T47D (cell line): Measurements from ENCODE around the gene EXTL1.

Source experiments
- DNase-seq, 2 experiments: peaks; one replicate each; pipeline versions ENCODE4 v3.0.0 to v3.0.0-alpha.2; 2011 to 2012; ENCODE audit warnings: low read depth in 1 of 2, low spot score in 1 of 2
- JUND ChIP-seq: IDR thresholded peaks from 2 replicates; pipeline ENCODE4 v1.6.1; 2012; ENCODE audit warnings: low read depth
- in situ Hi-C: cut with HindIII; loops from 2 replicates; pipeline ENCODE4 v1.10.0; 2016; ENCODE audit warnings: low sequenced_read_pairs, low pct_unique_long_range_greater_than_20kb

The EXTL1 gene

DNA sequence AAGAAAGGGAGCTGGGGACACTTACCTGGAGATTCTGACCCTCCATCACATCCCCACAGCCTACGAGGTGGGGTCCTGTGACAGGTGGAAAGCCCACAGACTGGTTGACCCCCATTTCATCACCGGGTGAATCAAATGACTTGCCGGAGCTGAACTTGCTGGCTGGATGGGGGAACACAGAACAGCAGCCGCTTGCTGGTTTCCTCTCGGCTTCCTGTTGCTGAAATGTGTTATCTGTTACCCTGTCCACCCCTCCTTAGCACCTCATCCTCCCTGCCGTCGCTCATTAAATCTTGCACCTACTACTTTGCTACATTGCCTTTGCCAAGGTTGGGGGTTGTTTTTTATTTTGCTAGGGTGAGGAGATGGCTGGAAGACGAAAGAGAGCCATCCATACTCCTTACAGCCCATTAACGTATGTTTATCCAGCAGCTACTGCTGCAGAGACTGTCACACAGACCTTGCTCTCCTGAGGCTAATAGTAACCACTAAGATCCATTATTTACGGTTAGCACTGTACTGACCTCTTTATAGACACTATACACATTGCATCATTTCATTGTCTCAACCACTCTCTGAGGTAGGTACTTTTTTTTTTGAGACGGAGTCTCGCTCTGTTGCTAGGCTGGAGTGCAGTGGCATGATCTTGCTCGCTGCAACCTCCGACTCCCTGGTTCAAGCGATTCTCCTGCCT lies 30.7 kb upstream of the EXTL1 start:
- DNase-seq = no peak
- in situ Hi-C loops = no loop called here
- TF ChIP-seq JUND = no peak

DNA sequence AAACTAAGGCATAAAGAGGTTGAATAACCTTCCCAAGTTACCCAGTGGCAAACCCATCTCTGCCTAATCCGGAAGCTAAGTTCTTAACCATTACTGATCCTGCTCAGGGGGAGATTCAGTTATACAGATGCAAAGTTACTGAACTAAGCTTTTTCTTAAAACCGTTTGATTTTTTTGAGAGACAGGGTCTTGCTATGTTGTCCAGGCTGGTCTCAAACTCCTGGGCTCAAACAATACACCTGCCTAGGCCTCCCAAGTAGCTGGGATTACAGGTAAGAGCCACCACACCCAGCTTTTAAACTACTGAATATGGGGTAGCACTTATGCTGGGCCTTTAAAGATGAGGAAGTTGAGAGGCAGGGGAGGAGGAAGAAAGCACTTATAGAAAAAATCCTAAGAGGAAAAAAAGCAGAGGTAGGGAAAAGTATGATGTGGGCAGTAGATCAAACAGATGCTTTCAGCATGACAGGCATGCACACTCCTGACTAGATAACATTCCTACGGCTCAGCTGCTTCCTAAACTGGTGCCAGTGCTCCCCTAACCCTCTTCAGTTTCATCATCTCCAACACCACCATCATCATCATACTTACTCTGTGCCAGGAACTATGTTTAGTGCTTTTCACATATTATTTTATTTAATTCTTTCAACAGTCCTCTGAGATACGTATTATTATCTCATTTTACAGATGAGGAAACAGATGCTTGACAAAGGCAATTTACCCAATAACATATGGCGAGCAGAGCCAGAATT lies 29.5 kb upstream of the EXTL1 start:
- in situ Hi-C loops = no loop called here
- no peak for TF ChIP-seq JUND
- DNase-seq = no peak

DNA sequence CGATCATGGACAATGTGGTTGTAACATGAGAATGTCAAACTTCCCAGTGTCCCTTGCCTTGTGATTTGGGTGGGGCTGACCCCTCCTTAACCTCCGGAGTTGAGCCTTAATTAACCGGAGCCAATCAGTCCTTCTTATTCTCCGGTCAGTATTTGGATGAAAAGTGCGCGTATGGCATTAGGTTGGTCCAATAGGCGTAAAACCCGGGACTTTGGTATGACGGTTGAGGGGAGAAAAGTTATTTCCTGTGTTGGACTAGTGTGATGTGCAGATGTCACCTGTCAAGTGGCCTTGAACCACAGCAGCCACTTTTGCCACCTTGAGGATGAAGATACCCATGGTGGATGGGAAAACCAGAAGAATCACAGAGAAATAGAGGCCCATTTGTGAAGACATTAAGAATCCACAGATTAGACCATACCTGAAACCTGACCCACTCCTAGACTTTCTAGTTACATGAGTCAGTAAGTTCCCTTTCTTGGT lies 28.8 kb upstream of the EXTL1 start:
- DNase-seq = no peak
- in situ Hi-C loops = no loop called here
- no peak for TF ChIP-seq JUND

- in situ Hi-C loops = no loop called here
- no peak for DNase-seq
- no peak for TF ChIP-seq JUND
Measured at GRCh38 chr1:25993197-25993951, 28.2 kb upstream of the EXTL1 start.

GRCh38 chr1:25994402-25995150 lies 27.0 kb upstream of the EXTL1 start:
- no peak for DNase-seq
- no peak for TF ChIP-seq JUND
- in situ Hi-C loops = no loop called here

GRCh38 chr1:25996966-25997827 lies 24.4 kb upstream of the EXTL1 start:
- in situ Hi-C loops = no loop called here
- DNase-seq = no peak
- TF ChIP-seq JUND = no peak

DNA sequence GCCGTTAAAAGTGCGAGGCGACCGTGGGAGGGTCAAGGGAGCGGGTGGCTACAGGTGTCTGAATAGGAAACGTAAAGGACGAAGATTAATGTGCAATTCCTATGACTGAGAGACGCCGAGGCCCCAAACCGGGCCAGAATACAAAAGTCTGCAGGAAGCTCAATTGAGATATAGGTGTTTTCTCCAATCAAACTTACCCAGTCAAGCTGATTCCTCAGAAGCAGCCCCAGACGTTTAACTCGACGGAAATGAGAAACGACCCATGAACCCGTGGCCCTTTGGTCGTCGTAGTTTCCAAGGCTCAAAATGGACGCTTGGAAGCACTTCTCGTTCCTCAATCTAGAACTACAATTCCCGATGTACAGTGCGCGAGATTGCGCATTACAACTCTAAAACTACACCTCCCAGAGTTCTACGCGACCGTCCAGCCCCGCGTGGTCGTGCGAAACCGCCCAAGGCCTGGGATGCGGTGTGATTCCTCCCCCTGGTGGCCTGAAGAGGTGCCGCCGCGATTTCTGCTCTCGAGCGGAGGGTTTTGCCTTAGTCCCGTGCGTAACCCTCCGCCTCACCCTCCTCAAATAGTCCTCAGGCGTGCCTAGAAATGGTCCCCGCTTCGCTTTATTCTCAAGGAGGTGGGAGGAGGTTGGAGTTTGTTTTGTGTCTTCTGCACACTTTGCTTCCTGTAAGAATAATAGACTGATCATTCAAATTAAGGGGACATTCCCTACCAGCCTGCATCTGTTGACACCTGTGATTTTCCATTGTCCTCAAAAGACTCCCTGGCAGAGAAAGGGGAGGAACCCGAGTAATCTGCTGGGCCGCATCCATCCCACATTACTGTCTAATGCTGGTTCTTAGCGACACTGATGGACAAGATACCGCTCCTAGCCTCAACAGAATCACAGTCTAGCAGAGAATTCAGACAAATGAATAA lies 23.5 kb upstream of the EXTL1 start, which contains the start of gene PAFAH2:
PAFAH2 (minus strand) TSS at position 236 of the 934 bp plus-strand sequence. CDS start 7,247 bp downstream, outside the sequence.
- in situ Hi-C loops = no loop called here
- peak; percentile 59 to 99 for DNase-seq
- TF ChIP-seq JUND = no peak

- in situ Hi-C loops = no loop called here
Measured at GRCh38 chr1:25999041-25999800, 22.4 kb upstream of the EXTL1 start.

DNA sequence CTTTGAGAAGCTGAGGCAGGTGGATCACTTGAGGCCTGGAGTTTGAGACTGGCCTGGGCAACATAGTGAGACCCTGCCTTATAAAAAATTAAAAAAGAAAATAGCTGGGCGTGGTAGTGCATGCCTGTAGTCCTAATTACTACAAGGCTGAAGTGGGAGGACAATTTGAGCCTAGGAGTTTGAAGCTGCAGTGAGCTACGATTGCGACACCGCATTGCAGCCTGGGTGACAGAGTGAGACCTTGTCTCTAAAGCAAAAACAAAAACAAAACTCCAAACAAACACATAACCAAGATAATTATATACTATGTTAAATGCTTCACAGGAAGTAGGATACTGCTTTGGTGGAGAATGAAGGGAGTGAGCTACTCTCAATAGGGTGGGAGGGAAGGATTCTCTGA lies 18.3 kb upstream of the EXTL1 start:
- no peak for TF ChIP-seq JUND
- in situ Hi-C loops = no loop called here

More at GRCh38 chr1:25999041-25999800, 22.4 kb upstream of the EXTL1 start:
- DNase-seq = no peak
- TF ChIP-seq JUND = no peak

GRCh38 chr1:26003756-26004155 lies 17.8 kb upstream of the EXTL1 start:
- DNase-seq = no peak
- TF ChIP-seq JUND = no peak
- in situ Hi-C loops = no loop called here

More for the DNA sequence above, 18.3 kb upstream of the EXTL1 start:
- DNase-seq = no peak
